GM18498 (cell line): ENCODE data around the gene PI4KA.
"Not testable (repeated sequence)": the region's sequence is repeated elsewhere in the genome, so short reads cannot be mapped to it uniquely, and the experiment has no call there.

ENCODE experiments used
- ATAC-seq: cut with Tn5 transposase; IDR thresholded peaks from one replicate; pipeline ENCODE4 v1.9.1; 2021; ENCODE audit warnings: mild to moderate bottlenecking, moderate library complexity; ENCODE audit not compliant: unreplicated experiment

PI4KA gene

DNA sequence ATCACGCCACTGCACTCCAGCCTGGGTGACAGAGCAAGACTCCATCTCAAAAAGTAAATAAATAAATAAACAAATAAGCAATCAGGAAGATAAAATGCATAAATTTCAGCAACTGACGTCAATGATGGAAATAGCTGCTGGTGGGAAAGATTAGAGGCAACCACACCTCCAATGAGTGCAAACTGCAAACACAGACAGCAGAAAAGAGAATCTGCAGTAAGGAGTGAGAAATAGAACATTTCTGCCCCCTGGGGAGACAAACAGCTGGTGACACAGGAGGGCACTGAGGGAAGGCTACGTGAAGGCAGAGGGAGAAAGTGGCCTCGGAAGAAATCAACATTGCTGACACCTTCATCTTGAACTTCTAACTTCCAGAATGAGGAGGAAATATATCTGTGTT, 6.5 kb downstream of the PI4KA start:
- no peak for ATAC-seq

DNA sequence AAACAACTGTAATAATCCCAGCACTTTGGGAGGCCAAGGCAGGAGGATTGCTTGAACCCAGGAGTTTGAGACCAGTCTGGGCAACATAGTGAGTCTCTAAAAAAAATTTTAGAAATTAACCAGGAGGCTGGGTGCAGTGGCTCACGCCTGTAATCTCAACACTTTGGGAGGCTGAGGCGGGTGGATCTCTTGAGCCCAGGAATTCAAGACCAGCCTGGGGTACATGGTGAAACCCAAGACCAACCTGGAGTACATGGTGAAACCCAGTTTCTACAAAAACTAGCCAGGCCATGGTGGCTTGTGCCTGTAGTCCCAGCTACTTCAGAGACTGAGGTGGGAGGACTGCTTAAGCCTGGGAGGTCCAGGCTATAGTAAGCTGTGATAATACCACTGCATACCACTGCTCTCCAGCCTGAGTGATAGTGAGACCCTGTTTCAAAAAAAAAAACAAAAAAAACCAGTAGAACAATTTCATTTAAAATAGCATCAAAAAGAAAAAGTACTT, 11.2 kb downstream of the PI4KA start:
- no peak for ATAC-seq

DNA sequence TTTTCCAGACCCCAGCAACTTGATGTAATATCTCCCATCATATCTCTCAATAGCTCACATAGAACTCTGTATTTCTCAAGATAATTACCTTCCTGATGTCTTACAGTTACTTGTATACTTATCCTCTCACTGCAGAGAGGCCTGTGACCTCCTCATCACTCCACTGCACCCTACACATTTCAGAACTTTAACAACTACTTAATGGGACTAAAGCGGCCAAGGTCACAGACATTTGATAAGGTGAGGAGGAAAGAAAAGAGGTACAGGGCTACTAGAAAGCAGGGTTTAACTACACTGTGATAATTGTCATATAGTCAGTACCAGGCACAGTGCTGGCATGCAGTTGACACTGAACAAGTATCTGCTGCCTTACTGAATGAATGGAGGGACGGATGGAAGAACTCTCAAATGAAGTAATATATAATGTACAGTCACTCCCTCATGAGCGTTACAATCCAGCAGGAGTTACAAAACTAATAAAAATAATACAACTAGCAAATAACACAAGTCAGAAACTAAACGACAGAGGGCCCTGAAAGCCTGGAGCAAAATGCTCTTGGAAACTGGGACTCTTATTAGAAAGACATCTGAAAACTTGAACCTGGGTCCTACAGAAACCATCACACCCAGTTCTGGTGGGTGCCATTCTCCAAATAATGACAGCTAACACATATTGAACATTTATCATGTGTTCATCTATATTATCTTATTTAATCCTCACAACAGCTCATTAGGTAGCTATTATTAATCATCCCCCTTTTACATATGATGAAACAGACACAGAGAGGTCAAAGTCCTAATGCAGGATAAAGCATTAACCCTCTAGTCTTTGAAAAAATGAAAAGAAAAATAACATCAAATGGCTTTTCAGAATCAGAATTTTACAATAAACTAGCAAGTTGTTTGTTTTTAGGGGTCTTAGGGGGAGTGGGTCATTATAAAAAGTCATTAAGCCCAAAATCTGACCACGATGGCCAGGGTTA, 14.3 kb downstream of the PI4KA start:
- ATAC-seq, result no peak

DNA sequence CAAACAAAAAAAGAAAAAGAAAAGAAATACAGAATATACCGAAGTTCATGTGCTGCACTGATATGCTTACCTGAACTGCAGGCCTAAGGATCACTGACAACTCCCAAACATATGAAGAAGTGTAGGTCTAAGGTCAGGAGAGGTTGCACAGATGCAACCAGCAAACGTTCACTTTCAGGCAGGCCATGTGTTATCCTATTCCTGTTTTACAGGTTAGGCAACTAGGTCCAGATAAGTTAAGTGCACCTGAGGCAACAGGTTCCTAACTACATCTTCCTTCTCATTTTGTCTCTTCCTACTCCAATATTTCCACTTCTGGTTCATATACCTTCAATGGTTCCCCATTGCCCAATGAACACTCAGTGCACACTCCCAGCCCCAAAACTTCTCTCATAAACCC, 15.1 kb downstream of the PI4KA start:
- ATAC-seq, result no peak

DNA sequence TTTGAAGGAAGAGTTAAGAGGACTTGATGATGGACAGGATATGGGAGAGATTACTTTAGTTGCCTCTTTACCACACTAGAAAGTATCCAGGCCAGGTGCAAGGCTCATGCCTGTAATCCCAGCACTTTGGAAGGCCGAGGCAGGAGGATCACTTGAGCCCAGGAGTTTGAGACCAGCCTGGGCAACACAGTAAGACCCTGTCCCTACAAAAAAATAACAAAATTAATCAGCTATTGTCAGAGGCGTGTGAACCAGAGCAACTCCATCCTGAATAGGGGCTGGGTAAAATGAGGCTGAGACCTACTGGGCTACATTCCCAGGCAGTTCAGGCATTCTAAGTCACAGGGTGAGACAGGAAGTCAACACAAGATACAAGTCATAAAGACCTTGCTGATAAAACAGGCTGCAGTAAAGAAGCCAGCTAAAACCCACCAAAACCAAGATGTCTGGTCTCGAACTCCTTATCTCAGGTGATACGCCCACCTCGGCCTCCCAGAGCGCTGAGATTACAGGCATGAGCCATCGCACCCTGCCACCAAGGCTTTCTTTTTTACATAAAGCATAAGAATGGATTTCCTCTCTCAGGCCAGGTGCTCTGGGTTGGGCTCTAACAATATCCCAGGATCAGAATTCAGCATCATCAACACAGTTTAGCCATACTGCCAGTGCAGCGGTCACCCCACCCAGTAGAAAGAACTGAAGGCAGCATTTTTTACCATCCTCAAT, 17.8 kb downstream of the PI4KA start:
- ATAC-seq, result no peak

DNA sequence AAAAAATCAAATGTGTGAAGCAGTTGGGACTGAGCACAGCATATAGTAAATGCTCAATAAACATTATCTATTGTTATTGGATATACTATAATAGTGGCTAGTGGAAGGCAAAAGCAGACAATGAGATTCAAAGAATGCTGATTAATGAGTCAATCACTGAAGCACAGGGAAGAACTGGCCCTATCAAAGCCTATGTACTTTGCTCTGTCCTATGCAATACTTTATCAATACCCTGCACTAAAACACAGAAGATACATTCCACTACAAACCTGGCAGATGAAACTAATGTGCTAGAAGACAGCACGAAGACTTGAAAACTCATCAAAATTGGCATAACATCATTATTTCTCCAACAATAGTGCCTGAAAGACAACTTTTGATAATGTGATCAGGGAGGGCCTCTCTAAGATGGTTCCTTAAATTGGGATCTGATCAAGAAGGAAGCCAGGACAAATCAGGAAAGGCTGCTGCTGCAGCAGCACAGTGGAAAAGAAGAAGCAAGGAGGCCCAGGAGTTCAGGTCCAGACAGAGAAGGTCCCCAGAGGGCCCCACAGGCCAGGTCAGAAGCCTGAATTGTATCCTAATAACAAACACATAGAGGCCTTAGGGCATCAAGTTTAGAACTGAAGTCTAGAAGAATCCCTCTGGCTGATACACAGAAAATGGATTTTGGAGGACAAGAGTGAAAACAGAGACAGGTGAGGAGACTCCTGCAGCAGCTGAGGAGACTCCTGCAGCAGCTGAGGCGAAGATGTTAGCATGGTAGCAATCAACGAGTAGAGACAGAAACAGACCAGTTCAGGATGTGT, 18.6 kb downstream of the PI4KA start:
- ATAC-seq, result no peak

DNA sequence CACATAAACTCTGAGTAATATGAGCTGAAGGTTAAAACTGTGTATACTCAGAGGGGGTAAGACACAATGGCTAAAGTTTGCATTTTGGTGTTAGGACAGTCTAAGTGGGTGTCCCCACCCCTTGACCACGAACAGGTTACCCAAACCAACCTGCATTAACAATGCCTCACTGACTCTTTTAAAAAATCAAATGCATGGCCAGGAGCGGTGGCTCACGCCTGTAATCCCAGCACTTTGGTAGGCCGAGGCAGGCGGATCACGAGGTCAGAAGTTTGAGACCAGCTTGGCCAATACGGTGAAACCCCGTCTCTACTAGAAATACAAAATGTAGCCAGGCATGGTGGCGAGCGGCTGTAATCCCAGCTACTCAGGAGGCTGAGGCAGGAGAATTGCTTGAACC, 19.3 kb downstream of the PI4KA start:
- ATAC-seq, result not testable (repeated sequence)

DNA sequence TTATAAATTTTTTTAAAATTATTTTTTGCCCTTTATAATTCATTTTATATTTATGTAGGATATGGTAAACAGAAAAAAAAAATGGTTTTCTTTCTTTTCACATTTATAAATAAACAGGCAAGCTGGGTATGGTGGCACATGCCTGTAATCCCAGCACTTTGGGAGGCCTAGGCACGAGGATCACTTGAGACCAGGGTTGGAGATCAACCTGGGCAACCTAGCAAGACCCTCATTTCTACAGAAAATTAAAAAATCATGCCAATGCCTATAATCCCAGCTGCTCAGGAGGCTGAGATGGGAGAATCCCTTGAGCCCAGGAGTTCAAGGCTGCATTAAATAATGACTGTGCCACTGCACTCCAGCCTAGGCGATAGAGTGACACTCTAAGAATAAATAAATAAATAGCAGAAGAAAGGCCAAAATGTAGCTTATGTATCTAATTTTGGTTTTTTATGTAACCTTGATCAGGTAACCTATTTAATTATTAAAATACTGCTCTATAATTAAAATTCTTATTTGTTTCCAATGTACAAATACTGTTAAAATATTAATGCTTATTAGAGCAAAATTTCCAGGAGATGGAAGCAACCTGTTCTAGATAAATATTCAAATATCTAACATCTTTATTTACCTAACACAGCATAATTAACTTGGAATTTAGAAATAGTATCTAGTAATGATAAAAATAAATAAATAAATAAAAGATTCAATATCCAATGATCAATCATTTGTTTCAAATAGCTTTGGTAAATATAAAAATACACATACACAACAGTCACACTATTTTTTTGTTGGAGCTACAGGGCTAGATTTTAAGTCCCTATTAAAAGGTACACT, 21.4 kb downstream of the PI4KA start:
- ATAC-seq, result no peak

DNA sequence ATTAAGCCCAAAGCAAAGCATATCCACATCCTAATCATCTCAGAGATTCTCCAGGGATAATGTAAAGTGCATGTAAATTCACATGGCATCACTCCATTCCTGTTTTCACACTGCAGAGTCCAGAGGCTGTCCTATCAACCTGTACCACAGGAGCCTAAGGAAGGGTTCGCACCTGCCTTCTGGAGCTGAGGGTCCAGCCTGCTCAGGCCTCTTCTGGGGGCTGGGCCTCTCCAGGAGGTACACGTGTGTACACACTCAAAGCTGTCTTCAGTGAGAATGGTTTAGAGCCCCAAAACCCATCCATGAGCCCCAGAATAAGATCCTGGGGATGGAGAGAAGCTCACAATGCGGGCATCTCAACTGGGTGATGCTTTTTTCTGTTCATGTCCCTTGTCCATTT, 23.9 kb downstream of the PI4KA start:
- no peak for ATAC-seq

DNA sequence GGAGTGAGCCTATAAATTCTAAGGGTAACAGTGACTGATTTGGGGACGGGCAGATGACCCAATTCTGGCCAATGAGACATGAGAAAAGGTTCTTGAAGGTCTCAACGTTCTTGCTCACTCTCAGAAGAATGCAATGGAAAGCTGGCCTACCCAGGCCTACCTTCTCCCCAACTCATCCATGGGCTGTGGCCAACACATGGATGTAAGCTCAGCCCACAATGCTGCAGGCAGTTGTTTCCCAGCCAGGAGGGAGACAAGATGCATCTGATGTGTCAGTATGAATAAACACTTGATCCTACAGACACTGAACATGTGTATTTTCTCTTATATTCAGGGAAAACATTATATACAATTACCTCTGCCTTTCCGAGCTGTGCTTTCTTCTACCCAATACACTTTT, 24.4 kb downstream of the PI4KA start:
- no peak for ATAC-seq

DNA sequence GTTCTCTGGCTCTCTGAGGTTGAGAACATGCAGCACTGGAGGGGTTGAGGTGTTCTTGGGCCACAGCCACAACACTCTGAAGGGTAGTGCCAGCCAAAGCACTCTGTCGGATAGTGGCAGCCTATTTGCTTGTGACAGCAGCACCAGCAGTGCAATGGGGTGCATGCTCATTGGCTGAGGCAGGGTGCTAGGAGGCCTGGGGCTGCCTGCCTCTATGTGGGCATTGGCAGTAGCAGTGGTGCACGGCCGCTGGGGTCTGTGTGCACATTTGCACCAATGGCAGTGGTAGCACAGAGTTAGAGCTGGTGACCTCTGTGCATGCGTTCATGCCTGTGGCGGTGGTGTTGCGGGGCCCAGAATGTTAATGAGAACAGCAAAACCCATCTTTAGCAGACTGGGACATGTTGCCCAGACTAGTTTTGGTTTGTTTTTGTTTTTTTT, 25.4 kb downstream of the PI4KA start:
- ATAC-seq, result no peak

DNA sequence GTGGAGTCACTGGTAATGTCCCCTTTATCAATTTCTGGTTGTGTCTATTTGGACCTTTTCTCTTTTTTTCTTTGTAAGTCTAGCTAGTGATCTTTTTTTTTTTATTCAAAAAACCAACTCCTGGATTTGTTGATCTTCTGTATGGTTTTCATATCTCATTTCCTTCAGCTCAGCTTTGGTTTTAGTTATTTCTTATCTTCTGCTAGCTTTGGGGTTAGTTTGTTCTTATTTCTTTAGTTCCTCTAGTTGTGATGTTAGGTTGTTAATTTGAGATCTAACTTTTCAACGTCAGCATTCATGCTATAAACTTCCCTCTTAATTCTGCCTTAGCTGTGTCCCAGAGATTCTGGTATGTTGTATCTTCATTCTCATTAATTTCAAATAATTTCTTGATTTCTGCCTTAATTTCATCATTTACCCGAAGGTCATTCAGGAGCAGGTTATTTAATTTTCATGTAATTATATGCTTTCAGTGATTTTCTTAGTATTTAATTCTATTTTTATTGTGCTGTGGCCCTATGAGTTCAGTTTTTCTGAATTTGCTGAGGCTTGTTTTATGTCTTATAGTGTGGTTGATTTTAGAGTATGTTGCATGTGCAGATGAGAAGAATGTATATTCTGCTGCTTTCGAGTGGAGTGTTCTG, 29.0 kb downstream of the PI4KA start:
- no peak for ATAC-seq

DNA sequence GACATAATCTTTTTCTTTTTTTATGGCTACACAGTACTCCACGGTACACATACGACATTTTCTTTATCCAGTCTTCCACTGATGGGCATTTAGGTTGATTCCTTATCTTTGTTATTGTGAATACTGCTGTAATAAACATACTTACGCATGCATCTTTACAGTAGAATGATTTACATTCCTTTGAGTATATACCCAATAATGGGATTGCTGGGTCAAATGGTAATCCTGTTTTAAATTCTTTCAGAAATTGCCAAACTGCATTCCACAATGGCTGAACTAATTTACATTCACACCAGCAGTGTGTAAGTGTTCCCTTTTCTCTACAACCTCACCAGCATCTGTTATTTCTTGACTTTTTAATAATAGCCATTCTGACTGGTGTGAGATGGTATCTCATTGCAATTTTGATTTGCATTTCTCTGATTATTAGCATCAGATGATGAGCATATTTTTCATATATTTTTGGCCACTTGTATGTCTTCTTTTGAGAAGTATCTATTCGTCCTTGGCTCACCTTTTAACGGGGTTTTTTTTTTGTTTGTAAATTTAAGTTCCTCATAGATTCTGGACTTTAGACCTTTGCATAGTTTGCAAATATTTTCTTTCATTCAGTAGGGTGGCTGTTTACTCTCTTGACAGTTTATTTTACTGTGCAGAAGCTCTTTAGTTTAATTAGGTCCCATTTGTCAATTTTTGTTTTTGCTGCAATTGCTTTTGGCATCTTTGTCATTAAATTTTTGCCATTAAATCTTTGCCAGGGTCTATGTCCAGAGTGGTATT, 32.0 kb downstream of the PI4KA start:
- ATAC-seq, result not testable (repeated sequence)

DNA sequence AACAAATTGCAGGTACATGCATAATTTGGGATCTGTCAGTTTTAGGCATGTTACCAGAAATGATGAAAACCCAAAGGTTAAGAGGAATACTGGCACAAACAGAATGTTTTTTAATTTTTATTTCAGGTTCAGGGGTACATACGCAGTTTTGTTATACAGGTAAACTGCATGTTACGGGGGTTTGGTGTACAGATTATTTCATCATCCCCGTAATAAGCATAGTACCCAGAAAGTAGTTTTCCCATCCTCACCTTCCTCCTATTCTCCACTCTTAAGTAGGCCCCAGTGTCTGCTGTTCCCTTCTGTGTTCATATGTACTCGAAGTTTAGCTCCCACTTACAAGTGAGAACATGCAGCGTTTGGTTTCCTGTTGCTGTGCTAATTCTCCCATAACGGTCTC, 33.0 kb downstream of the PI4KA start:
- no peak for ATAC-seq

DNA sequence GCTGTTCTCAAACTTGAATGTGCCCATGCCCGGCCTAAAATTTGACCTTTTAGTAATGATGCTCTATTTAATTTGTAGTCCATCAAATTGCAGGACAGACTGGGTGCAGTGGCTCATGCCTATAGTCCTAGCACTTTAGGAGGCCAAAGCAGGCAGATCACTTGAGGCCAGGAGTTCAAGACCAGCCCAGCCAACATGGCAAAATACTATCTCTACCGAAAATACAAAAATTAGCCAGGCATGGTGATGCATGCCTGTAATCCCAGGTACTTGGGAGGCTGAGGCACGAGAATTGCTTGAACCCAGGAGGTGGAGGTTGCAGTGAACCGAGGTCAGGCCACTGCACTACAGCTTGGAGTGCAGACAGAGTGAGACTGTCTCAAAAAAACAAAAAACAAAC, 33.4 kb downstream of the PI4KA start:
- ATAC-seq, result not testable (repeated sequence)

DNA sequence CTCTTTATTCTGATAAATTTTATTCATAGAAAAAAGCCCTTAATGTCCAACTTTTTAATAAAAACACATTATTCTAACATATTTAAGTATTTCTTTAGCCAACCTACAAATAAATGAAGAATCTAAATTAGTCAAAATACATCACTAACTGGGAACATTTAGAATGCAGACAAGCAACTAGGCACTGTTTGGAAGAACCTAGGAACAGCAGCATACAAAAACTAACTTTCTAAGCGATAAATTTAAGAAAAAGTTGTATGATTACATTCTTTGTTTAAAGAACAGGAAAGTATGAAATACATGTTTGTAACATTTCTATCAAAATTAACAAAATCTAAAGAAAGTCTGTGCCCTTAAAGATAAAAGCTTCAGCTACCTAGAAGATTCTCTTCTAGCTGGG, 35.3 kb downstream of the PI4KA start:
- ATAC-seq, result no peak

DNA sequence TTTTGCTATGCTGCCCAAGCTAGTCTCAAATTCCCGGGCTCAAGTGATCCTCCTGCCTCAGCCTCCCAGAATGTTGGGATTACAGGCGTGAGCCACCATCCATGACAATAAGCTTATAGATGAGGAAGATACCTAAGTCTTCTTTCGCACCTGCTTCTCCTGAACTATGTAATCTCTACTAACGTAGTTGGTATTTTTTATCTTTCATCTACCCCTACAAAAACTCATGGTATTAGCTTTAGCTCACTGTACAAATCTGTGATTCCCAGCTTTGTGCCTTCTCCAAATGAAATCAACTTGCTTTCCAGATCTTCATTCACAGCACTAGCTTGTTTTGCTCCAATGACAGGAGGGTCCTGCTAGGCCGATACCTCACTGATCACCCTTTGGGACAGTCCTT, 36.4 kb downstream of the PI4KA start:
- no peak for ATAC-seq

DNA sequence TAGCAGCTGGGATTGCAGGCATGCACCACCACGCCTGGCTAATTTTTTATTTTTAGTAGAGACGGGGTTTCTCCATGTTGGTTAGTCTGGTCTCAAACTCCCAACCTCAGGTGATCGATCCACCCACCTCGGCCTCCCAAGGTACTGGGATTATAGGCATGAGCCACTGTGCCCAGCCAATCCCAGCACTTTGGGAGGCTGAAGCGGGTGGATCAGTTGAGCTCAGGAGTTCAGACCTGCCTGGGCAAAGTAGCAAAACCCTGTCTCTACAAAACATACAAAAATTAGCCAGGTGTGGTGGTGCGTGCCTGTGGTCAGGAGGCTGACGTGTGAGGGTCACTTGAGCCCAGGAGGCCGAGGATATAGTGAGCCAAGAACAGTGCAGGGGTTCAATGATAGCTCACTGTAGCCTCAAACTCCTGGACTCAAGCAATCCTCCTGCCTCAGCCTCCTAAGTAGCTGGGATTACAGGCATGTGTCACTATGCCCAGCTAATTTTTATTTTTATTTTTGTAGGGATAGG, 36.8 kb downstream of the PI4KA start:
- not testable (repeated sequence) for ATAC-seq

DNA sequence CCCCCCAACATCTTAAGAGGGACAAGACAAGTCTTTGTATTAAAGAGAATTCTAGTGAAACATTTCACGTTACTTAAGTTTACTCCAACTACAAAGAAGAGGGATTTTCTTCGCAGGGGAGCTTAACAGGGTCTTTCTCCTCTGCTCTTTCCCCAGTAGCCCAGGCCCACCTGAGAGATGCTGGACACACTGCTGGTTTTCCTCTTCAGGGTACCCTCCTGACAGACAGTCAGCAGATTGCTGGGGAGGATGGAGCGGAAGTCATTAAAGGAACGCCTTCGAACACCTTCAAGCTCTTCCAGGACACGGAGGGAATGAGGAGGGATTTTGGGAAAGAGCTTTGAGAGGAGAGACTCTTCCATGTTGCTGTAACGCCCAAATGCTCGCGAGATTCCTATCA, 39.1 kb downstream of the PI4KA start:
- no peak for ATAC-seq
